Endothelial cell of hepatic sinusoid (primary cell): ENCODE data around the gene FANCB.

Experiments
- in situ Hi-C: cut with HindIII; loops from 2 replicates; pipeline ENCODE4 v1.10.0; 2017; ENCODE audit warnings: low sequenced_read_pairs

Gene FANCB

GRCh38 chrX:14872851-14873675, at the start of gene FANCB, which contains the start of gene MOSPD2:
FANCB (minus strand) TSS chrX:14873069; CDS start chrX:14865510, 7,559 bp downstream.
MOSPD2 (plus strand) TSS chrX:14873421; CDS start chrX:14873529, 108 bp downstream.
- in situ Hi-C loops = no loop called here

GRCh38 chrX:14922437-14922836, 49.6 kb upstream of the FANCB start:
- in situ Hi-C loops = no loop called here

GRCh38 chrX:14920196-14920595, 47.3 kb upstream of the FANCB start:
- in situ Hi-C loops = no loop called here

- in situ Hi-C loops = no loop called here
These were observed 46.5 kb upstream of the FANCB start for GRCh38 chrX:14919407-14919806.

GRCh38 chrX:14916017-14916674, 43.3 kb upstream of the FANCB start:
- in situ Hi-C loops = no loop called here

GRCh38 chrX:14915596-14915995, 42.7 kb upstream of the FANCB start:
- in situ Hi-C loops = no loop called here

- in situ Hi-C loops = no loop called here
These were observed 40.4 kb upstream of the FANCB start for GRCh38 chrX:14913241-14913640.

- in situ Hi-C loops = no loop called here
These were observed 31.0 kb upstream of the FANCB start for GRCh38 chrX:14903891-14904290.

GRCh38 chrX:14902537-14902936, 29.7 kb upstream of the FANCB start:
- in situ Hi-C loops = no loop called here

GRCh38 chrX:14899607-14900006, 26.7 kb upstream of the FANCB start:
- in situ Hi-C loops = no loop called here

GRCh38 chrX:14897042-14897441, 24.2 kb upstream of the FANCB start:
- in situ Hi-C loops = no loop called here

- in situ Hi-C loops = no loop called here
These were observed 23.4 kb upstream of the FANCB start for GRCh38 chrX:14896273-14896672.

GRCh38 chrX:14886252-14886651, 13.4 kb upstream of the FANCB start:
- in situ Hi-C loops = no loop called here

- in situ Hi-C loops = no loop called here
These were observed 11.8 kb upstream of the FANCB start for GRCh38 chrX:14884714-14885113.

- in situ Hi-C loops = no loop called here
These were observed 11.0 kb upstream of the FANCB start for GRCh38 chrX:14883826-14884225.

GRCh38 chrX:14875624-14876023, 2.8 kb upstream of the FANCB start:
- in situ Hi-C loops = no loop called here

- in situ Hi-C loops = no loop called here
These were observed 794 bp upstream of the FANCB start for GRCh38 chrX:14873676-14874049.

- in situ Hi-C loops = no loop called here
These were observed 514 bp downstream of the FANCB start for GRCh38 chrX:14872355-14872754.

GRCh38 chrX:14871767-14872166, 1.1 kb downstream of the FANCB start:
- in situ Hi-C loops = no loop called here

- in situ Hi-C loops = no loop called here
These were observed 7.7 kb downstream of the FANCB start for GRCh38 chrX:14865201-14865600.

GRCh38 chrX:14864631-14865030, 8.2 kb downstream of the FANCB start:
- in situ Hi-C loops = no loop called here

GRCh38 chrX:14851526-14851925, 21.3 kb downstream of the FANCB start:
- in situ Hi-C loops = no loop called here
